HG02678 (cell line): ENCODE results near the gene RNF2.

ENCODE experiments used
- ATAC-seq: cut with Tn5 transposase; IDR thresholded peaks from one replicate; pipeline ENCODE4 v1.9.1; 2021; ENCODE audit warnings: mild to moderate bottlenecking, moderate library complexity; ENCODE audit not compliant: unreplicated experiment

Gene RNF2

DNA sequence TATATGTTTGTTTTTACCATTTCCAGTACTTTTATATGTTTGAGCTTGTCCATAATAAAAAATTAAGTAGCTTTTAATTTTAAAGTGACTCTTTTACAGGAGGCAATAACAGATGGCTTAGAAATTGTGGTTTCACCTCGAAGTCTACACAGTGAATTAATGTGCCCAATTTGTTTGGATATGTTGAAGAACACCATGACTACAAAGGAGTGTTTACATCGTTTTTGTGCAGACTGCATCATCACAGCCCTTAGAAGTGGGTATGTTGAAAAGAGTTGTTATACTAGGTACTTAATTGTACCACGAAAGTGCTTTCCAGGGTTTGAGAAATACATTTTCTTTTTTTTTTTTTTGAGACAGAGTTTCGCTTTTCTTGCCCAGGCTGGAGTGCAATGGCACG is 46.1 kb downstream of the RNF2 start:
- ATAC-seq: no peak

DNA sequence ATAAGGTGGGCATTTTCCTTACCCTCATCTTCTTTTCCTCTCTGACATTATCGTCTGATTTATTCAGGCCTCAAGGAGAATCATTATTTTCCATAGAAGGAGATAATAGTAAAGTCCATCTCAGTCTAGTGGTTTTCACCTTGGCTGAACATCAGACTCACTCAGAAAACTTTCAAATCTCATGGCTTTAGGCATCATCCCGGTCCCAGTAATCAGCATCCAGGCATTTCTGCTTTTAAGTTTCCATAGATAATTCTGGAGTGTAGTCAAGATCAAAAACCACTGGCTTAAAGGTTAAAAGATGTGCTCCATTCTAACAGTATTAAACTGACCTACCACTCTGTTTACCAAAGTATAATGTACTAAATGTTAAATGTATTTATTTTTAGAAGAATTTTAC is 49.4 kb downstream of the RNF2 start:
- no peak for ATAC-seq

DNA sequence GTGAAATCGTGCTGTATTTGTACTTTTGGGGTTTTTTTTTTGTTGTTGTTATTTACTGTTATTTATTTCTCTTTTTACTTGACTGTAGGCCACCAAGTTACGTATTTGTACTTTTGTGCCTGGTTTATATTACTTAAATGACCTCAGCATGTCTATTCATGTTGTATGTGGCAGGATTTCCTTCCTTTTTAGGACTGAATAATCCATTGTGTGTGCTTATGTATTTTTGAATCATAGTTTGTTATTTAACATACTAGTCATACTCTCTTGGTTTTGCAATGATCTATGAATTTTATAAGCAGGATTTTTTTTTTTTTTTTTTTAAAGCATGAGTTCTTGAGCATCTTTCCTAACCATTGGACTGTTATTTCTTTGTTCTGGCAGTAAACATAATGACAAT is 51.2 kb downstream of the RNF2 start:
- ATAC-seq: no peak

DNA sequence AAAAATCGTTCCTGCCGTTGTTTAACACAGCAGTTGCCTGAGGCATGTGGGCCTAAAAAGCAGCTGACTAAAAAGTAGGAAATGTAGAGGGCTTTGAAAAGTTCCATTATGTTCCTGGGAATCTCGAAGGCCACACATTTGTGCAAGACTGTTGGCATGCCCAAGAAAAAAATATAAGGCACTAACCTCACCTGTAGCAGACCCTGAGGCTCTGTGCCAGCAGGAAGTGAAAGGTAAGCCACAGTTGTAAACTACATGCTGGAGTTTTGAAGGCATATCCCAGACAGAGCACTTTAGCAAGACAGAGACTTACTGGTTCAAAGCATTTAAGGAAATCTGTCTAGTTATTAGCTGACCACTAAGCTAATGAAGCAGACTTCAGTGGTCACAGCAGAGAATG is 58.7 kb downstream of the RNF2 start:
- ATAC-seq: no peak

DNA sequence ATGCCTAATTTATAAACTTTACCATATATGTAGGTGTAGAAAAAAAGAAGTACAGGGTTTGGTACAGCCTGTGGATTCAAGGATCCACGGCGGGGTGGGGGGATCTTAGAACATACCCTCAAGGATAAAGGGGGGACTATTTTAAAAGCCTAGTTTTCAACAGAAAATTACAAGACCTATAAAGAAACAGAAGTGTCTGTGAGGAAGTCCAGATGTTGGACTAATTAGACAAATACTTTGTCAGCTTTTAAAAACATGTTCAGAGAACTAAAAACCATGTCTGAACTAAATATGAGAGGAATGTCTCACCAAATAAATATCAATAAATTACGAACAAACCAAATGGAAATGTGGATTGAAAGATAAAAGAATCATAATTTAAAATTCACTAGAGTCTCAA is 59.8 kb downstream of the RNF2 start:
- ATAC-seq: no peak

DNA sequence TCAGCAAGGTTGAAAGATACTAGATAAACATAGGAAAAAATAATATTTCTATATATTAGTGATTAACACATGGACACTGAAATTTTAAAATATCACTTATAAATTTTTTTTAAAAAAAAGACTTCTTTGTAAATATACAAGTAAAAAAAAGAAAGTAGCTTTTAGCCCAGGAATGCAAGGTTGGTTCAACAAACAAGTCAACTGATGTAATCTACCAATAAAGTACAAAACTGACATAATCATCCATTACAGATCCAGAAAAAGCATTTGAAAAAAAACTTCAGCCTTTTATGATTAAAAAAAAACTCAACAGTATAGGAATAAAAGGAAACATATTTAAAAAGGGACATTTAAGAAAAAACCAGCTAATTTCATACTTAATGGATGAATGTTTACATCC is 63.0 kb downstream of the RNF2 start:
- ATAC-seq: no peak

DNA sequence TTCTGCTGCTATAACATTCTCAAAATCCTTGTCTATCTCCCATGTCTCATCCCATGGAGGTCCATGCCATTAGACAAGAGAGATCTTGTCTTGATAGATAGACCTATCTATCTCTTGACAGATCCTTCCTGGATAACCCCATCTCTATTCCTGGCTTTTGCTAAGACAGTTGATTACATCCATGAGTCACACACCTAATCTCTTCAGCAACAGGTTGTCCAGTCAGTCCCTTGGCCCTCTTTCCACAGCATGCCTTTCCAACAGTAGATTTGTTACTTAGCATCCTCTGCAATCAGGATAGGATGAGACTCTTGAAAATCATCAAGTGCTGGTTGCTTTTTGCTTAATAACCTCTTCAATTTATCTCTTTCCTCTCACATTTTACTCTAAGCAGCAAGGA is 64.8 kb downstream of the RNF2 start:
- ATAC-seq: no peak

DNA sequence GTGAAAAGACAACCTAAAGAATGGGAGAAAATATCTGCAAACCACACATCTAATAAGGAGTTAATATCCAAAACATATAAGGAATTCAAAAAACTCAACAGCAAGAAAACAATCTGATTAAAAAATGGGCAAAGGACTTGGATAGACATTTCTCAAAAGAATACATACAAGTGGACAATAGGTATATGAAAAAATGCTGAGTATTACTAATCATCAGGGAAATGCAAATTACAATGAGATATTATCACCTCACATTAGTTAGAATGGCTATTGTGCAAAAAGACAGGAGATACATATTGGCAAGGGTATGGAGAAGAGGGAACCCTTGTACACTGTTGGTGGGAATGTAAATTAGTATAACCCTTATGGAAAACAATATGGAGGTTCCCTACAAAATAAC is 66.5 kb downstream of the RNF2 start:
- ATAC-seq: no peak

DNA sequence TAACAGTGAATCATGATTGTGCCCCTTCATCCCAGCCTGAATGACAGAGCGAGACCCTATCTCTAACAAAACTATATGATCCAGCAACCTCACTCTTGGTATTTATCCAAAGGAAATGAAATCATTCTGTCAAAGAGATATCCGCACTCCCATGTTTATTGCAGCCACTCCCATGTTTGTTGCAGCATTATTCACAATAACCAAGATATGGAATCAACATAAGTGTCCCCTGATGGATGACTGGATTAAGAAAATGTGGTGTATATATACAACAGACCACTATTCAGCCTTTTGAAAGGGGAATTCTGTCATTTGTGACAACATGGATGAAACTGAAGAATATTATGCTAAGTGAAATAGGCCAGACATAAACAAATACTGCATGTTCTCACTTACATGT is 67.0 kb downstream of the RNF2 start:
- ATAC-seq: no peak

DNA sequence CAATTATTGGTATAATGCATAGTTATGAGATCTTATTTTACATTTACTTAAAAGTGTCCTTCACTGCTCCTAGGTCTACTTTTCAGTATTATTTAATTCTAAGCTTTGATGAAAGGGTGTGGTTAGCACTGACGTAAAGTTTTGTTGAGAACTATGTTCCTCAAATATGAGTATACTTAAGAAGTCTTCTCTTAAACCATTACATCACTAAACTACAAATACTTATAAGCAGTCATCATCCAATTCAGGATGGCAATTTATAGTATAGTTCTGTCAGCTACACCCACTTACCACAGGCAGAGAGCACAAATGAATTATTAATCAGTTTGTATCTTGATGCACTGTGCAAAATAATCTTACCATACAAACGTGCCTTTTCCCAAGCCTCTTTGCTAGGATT is 84.3 kb downstream of the RNF2 start:
- ATAC-seq: no peak

DNA sequence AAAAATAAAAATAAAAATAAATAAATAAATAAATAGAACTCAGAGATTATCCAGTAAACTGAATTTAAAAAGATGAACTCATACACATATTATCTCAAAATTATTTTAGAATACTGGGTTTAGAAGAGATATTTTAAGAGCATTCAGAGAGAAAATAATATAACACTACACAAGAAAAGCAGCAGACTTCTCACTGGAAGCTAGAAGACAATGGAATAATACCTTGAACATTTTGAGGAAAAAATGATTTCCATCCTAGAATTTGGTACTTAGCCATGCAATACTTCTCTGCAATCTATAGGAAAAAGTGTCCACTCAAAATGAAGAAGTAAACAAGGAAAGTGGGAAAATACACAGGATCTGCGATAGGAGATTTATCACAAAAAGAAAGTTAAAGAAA is 87.2 kb downstream of the RNF2 start:
- ATAC-seq: no peak

DNA sequence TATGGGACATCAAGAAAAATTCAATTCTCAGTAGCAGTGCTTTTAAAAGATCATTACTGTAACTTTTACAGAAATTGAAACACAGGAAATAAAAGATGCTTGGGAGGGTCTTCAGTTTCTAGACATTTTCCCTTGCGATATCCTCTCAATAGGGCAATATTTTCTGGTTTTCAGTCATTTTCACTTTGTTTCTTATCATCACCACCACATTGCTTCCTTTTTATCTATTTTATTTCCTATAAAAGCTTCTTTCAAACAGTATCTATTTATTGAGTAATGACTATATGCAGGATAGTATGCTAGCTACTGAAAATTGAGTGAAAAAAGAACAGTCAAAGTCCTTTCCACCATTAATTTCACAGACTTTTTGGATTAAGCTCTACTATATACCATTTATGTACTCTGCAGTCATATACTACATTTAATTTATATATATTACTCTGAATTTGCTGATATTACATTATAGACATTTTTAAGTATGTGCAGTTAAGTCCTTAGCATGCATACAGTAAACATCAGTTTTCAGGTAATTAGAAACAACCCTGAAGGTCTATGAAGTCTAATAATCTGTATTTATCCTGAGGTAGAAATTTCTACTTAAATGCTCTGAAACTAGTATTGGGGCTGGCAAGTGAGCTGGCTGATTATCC is 92.7 kb downstream of the RNF2 start:
- ATAC-seq: no peak

DNA sequence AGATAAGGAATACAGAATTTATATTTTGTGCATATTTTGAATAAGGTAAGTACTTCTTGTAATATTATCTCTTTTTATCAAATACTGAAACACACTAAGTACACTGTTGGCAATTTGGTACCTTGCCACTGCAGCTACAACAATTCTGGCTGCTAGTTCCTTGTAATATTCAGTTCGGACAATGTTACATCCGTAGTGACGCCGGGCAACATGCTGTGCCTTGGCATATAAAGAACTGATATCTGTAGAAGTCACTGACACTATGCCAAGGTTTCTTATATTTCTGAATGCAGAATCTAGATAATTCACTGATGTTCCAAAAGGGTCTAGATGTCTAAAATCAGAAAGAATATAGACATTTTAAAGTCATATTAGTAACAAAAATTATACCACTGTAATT is 93.9 kb downstream of the RNF2 start:
- ATAC-seq: no peak

DNA sequence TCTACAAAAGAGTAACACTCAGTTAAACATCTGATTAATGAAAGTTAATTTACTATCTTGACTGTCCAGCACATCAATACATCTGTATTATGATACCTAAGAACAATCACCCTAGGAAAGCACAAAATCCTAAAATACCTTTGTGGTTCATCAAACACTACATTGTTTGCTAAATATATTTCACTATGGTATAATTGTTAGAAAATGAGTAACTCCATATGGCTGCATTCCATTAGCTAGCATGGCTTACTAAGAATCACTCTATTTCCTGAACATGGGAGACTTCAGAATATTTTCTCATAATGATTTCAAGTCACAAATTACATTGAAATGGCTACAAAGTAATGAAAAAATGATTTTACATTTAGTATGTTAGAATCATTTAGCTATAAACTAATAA is 98.9 kb downstream of the RNF2 start:
- no peak for ATAC-seq

DNA sequence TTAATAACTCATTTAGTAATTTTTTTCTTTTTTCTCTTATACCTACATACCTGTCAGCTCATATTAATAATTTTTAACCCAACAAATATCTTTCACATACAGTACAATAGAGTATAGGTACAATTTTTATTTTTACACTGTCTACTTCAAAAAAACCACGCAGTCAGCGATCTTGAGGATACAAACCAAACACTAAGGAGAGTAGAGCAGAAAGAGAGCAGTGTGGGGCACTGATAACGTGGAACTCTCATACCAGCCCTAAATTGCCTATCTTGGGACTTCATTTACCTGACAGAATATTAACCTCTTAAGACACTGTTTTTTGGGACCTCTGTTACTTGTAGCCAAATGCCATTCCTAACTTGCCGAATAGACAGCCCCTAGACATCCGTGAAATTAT is 105.9 kb downstream of the RNF2 start:
- no peak for ATAC-seq
